OCI-LY1 (cell line): Measurements from ENCODE around the gene STRIT1.

Experiments used
- H2AFZ ChIP-seq: fragments of 200-600 bp; sonication (generic), shearing (Covaris generic); 2 replicates; pipeline ENCODE4 v1.6.0; 2014; ENCODE audit warnings: antibody characterized with exemption, mild to moderate bottlenecking, low read length
- H3F3A ChIP-seq: fragments of 200-600 bp; sonication (generic), shearing (Covaris generic); 2 replicates; pipeline ENCODE4 v1.6.0; 2014; ENCODE audit warnings: mild to moderate bottlenecking, antibody characterized with exemption, low read length, moderate library complexity; ENCODE audit not compliant: insufficient read depth
- H3K27ac ChIP-seq: fragments of 200-600 bp; sonication (generic); 2 replicates; pipeline ENCODE4 v1.5.1; 2014; ENCODE audit warnings: low read length, mixed run types, mild to moderate bottlenecking, low read depth; ENCODE audit not compliant: poor library complexity, severe bottlenecking
- H3K27me3 ChIP-seq: fragments of 200-600 bp; sonication (generic); 2 replicates; pipeline ENCODE4 v1.6.0; 2014; ENCODE audit warnings: antibody characterized with exemption, mild to moderate bottlenecking, low read length, moderate library complexity; ENCODE audit not compliant: insufficient read depth
- H3K36me3 ChIP-seq: fragments of 200-600 bp; sonication (generic); 2 replicates; pipeline ENCODE4 v1.6.1; 2014; ENCODE audit warnings: mild to moderate bottlenecking, antibody characterized with exemption, low read length, moderate library complexity, mixed read lengths; ENCODE audit not compliant: insufficient read depth
- H3K4me1 ChIP-seq: fragments of 200-600 bp; sonication (generic); 2 replicates; pipeline ENCODE4 v1.5.1; 2014; ENCODE audit warnings: mild to moderate bottlenecking, low read length, moderate library complexity; ENCODE audit not compliant: insufficient read depth, severe bottlenecking
- H3K4me2 ChIP-seq: fragments of 200-600 bp; sonication (generic), shearing (Covaris generic); 2 replicates; pipeline ENCODE4 v1.6.1; 2014; ENCODE audit warnings: low read length
- H3K4me3 ChIP-seq: fragments of 200-600 bp; sonication (generic); 2 replicates; pipeline ENCODE4 v1.5.1; 2014; ENCODE audit warnings: low read length, low read depth, mild to moderate bottlenecking, mixed read lengths; ENCODE audit not compliant: poor library complexity, severe bottlenecking
- H3K79me2 ChIP-seq: fragments of 200-600 bp; shearing (Covaris generic); 2 replicates; pipeline ENCODE4 v1.6.1; 2016; ENCODE audit warnings: mixed run types, low read length, mixed read lengths; ENCODE audit not compliant: insufficient read depth
- H3K9ac ChIP-seq: fragments of 200-600 bp; sonication (generic), shearing (Covaris generic); 2 replicates; pipeline ENCODE4 v1.6.1; 2014; ENCODE audit warnings: mild to moderate bottlenecking, low read length, mixed read lengths
- H3K9me2 ChIP-seq: fragments of 200-600 bp; sonication (generic), shearing (Covaris generic); 2 replicates; pipeline ENCODE4 v1.6.1; 2014; ENCODE audit warnings: low read depth, mild to moderate bottlenecking, low read length, mixed read lengths
- H3K9me3 ChIP-seq: fragments of 200-600 bp; shearing (Covaris generic); 2 replicates; pipeline ENCODE4 v1.6.1; 2014; ENCODE audit warnings: low read length, mixed read lengths
- H4K20me1 ChIP-seq: fragments of 200-600 bp; sonication (generic), shearing (Covaris generic); 2 replicates; pipeline ENCODE4 v1.6.0; 2016; ENCODE audit warnings: mild to moderate bottlenecking, low read length; ENCODE audit not compliant: insufficient read depth
- CTCF ChIP-seq: fragments of 200-600 bp; sonication (generic), shearing (Covaris generic); IDR thresholded peaks from 2 replicates; pipeline ENCODE4 v1.5.1; 2017; ENCODE audit warnings: mild to moderate bottlenecking, antibody characterized with exemption, low read length, moderate library complexity, mixed read lengths
- EZH2 ChIP-seq: fragments of 200-600 bp; sonication (generic), shearing (Covaris generic); IDR thresholded peaks from 2 replicates; pipeline ENCODE4 v1.8.0; 2017; ENCODE audit warnings: borderline replicate concordance, mixed run types, mild to moderate bottlenecking, antibody characterized with exemption, low read length, moderate library complexity, mixed read lengths

STRIT1 gene

GRCh38 chr3:155335724-155336354 is 42.4 kb upstream of the STRIT1 start:
- Histone ChIP-seq H3K4me2 (no peak overlapping the region), H3K36me3 (no peaks in the 10 kb centered on the region), H3K4me1 (no peaks in the 10 kb centered on the region), H3K79me2 (no peaks in the 10 kb centered on the region), H3K9ac (no peak overlapping the region), H3K27ac (no peak overlapping the region), H3K9me3 (no peaks in the 10 kb centered on the region), H3F3A (no peaks in the 10 kb centered on the region), H4K20me1 (no peaks in the 10 kb centered on the region), H2AFZ (no peak overlapping the region), H3K4me3 (no peak overlapping the region), H3K9me2 (no peaks in the 10 kb centered on the region), H3K27me3 (no peaks in the 10 kb centered on the region; the same call in 1 of the 2 replicates)
- TF ChIP-seq CTCF (no peak), EZH2 (no peak)

- no peaks in the 10 kb centered on the region for H3K9me3 ChIP-seq
- no peaks in the 10 kb centered on the region for H3F3A ChIP-seq
- no peak overlapping the region for H3K9ac ChIP-seq
- H3K4me3 ChIP-seq = no peak overlapping the region
- no peak overlapping the region for H3K4me2 ChIP-seq
- no peaks in the 10 kb centered on the region; the same call in 1 of the 2 replicates for H3K27me3 ChIP-seq
- no peak for TF ChIP-seq CTCF
- no peak for TF ChIP-seq EZH2
- H3K36me3 ChIP-seq = no peaks in the 10 kb centered on the region
- no peak overlapping the region for H2AFZ ChIP-seq
- H3K9me2 ChIP-seq = no peaks in the 10 kb centered on the region
- H4K20me1 ChIP-seq = no peaks in the 10 kb centered on the region
- H3K79me2 ChIP-seq = no peaks in the 10 kb centered on the region
- no peaks in the 10 kb centered on the region for H3K4me1 ChIP-seq
- no peak overlapping the region for H3K27ac ChIP-seq
Measured at GRCh38 chr3:155334914-155335723, 41.6 kb upstream of the STRIT1 start.

GRCh38 chr3:155334215-155334913 is 40.9 kb upstream of the STRIT1 start:
- Histone ChIP-seq H3K79me2 (no peaks in the 10 kb centered on the region), H3K9me2 (no peaks in the 10 kb centered on the region), H4K20me1 (no peaks in the 10 kb centered on the region), H3K9ac (no peak overlapping the region), H2AFZ (no peak overlapping the region), H3K27ac (no peak overlapping the region), H3F3A (no peaks in the 10 kb centered on the region), H3K27me3 (no peaks in the 10 kb centered on the region; the same call in 1 of the 2 replicates), H3K4me3 (no peak overlapping the region), H3K36me3 (no peaks in the 10 kb centered on the region), H3K9me3 (no peaks in the 10 kb centered on the region), H3K4me2 (no peak overlapping the region), H3K4me1 (no peaks in the 10 kb centered on the region)
- TF ChIP-seq CTCF (no peak), EZH2 (no peak)
